Caco-2 (cell line): Measurements from ENCODE around the gene BCL2. TPM values are rescaled to one million over a fixed set of nuclear protein-coding genes. Genes with fewer than 3 reads are reported as not detected.

Source experiments
- BruUV-seq: library from RNA; stranded (reverse); fragments of 400-500 nt; replicated peaks from 2 replicates; lab custom pipeline; 2021; lab: Mats Ljungman, UMichigan
- CTCF ChIA-PET: fragments of 300-600 bp; sonication (Branson Sonifier 250); formaldehyde crosslinking; loops from one replicate; lab custom pipeline; 2022; ENCODE audit warnings: antibody characterized with exemption; lab: Charles Lee
- POLR2A ChIA-PET: fragments of 300-600 bp; sonication (Branson Sonifier 250); formaldehyde crosslinking; loops from one replicate; lab custom pipeline; 2022; ENCODE audit warnings: antibody characterized with exemption; lab: Charles Lee
- DNase-seq, 2 experiments: peaks; one replicate each; pipeline versions ENCODE4 v3.0.0 to v3.0.0-alpha.2; 2020 to 2022
- H3K27me3 ChIP-seq: replicated peaks from 2 replicates; pipeline ENCODE4 v1.6.0; 2011; ENCODE audit warnings: low read length; ENCODE audit not compliant: control insufficient read depth, insufficient read depth
- H3K36me3 ChIP-seq: 2 replicates; pipeline ENCODE4 v1.5.1; 2011; ENCODE audit warnings: low read length; ENCODE audit not compliant: control insufficient read depth, insufficient read depth
- H3K4me1 ChIP-seq: fragments of 250-450 bp; sonication (Bioruptor Pico); 2 replicates; pipeline ENCODE4 v1.5.1; 2020; ENCODE audit warnings: mild to moderate bottlenecking
- H3K4me3 ChIP-seq: 2 replicates; pipeline ENCODE4 v1.5.1; 2011; ENCODE audit warnings: low read depth, mild to moderate bottlenecking, control low read depth, low read length
- H3K9me3 ChIP-seq: fragments of 250-450 bp; sonication (Bioruptor Pico); 2 replicates; pipeline ENCODE4 v1.5.1; 2020; ENCODE audit warnings: mild to moderate bottlenecking, moderate library complexity
- H3K27ac Mint-ChIP-seq: one replicate; pipeline ENCODE4 v1.8.0; 2022; ENCODE audit warnings: mixed read lengths; ENCODE audit not compliant: unreplicated experiment
- H3K27me3 Mint-ChIP-seq: one replicate; pipeline ENCODE4 v1.8.0; 2022; ENCODE audit warnings: mixed read lengths; ENCODE audit not compliant: insufficient read depth, unreplicated experiment
- H3K36me3 Mint-ChIP-seq: one replicate; pipeline ENCODE4 v1.8.0; 2022; ENCODE audit warnings: mild to moderate bottlenecking, mixed read lengths; ENCODE audit not compliant: insufficient read depth, unreplicated experiment
- H3K4me1 Mint-ChIP-seq: one replicate; pipeline ENCODE4 v1.8.0; 2022; ENCODE audit warnings: low read depth, mixed read lengths; ENCODE audit not compliant: unreplicated experiment
- H3K4me3 Mint-ChIP-seq: one replicate; pipeline ENCODE4 v1.8.0; 2022; ENCODE audit warnings: mild to moderate bottlenecking, moderate library complexity, mixed read lengths; ENCODE audit not compliant: unreplicated experiment
- H3K9me3 Mint-ChIP-seq: one replicate; pipeline ENCODE4 v1.8.0; 2022; ENCODE audit warnings: mixed read lengths; ENCODE audit not compliant: unreplicated experiment
- CTCF ChIP-seq, 2 experiments: fragments of 200-600 bp in 1 of 2; IDR thresholded peaks; 1 replicate in 1 of 2; 2 replicates in 1 of 2; pipeline versions ENCODE4 v1.5.1 to v1.8.0; 2011 to 2022; ENCODE audit warnings: antibody characterized with exemption in 1 of 2, control low read depth in 1 of 2, inconsistent platforms in 1 of 2, low read depth in 1 of 2, low read length in 1 of 2, mild to moderate bottlenecking in 1 of 2, moderate library complexity in 1 of 2; ENCODE audit not compliant: insufficient read depth in 1 of 2, severe bottlenecking in 1 of 2, unreplicated experiment in 1 of 2
- intact Hi-C: fragments of 100-400 bp; cut with micrococcal nuclease; formaldehyde crosslinking; loops from one replicate; pipeline ENCODE4 v1.10.0; 2022; ENCODE audit not compliant: unreplicated experiment
- total RNA-seq: library from RNA; stranded (reverse); gene quantifications from 2 replicates; pipeline ENCODE4 v1.2.3, GENCODE V29; 2022

Gene BCL2
- total RNA-seq, 1 experiment from 2014 or later: 6.5 TPM

DNA sequence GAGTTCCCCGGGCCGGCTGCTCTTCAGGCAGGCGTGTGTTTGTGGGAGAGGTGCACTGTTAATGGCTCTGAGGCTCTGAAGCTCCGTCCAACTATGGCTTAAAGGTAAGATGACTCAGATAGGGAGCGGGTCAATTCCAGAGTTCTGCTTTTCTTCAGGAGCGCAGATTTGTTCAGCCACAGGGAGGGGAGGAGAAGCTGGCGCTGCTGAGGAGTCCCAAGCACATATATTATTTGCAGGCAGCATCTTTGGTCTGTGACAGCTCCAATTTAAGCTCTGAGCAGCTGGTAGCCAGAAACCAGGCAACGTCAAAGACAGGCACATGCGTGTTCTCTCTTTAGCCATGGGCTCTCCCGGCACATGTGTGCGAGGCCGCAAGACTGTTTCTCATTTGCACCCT lies 229.2 kb downstream of the BCL2 start:
- DNase-seq: no peak
- H3K27me3 ChIP-seq: no peaks in the 10 kb centered on the region
- TF ChIP-seq CTCF (IDR thresholded peaks at IDR 0.05; ENCODE audit: insufficient read depth in 1 of 2, low read depth in 1 of 2, low read length in 1 of 2, severe bottlenecking in 1 of 2, unreplicated experiment in 1 of 2): no peak
- Mint-ChIP-seq H3K36me3 (no peaks in the 10 kb centered on the region), H3K27ac (peak overlapping the region; percentile 43), H3K9me3 (peaks cover 10% of the 10 kb centered on the region), H3K27me3 (no peaks in the 10 kb centered on the region), H3K4me3 (no peak overlapping the region), H3K4me1 (peaks cover 21% of the 10 kb centered on the region)
- intact Hi-C loops: no loop called here
- no peaks in the 10 kb centered on the region for H3K9me3 ChIP-seq
- H3K4me1 ChIP-seq: peaks cover 21% of the 10 kb centered on the region
- H3K4me3 ChIP-seq: no peak overlapping the region
- no TSS peak for BruUV-seq
- CTCF ChIA-PET: no interaction called here
- no peaks in the 10 kb centered on the region for H3K36me3 ChIP-seq
- POLR2A ChIA-PET: no interaction called here

GRCh38 chr18:63089041-63089440 lies 230.5 kb downstream of the BCL2 start:
- intact Hi-C loops: loop anchor here (5.0 kb wide), 1 partner anchor 38 kb away; no protein-coding TSS in a partner anchor

DNA sequence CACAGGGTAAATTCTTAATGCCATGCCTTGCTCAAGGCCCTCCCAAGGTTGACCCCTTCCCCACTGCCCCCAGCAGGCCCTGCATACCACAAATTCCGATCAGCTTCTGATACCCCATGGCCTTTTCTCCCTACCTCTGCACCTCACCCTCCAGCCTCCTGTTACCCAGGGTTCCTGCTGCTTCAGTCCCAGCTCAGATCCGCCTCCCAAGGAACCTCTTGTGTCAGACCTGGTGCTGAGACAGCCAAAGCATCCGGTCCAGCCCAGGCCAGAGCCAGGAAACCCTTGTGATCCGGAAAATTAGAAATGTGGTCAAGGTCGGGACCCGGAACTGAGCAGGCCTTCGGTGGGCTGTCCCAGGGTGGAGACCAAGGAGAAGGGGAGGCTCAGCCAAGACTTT lies 231.3 kb downstream of the BCL2 start:
- Histone ChIP-seq H3K27me3 (no peaks in the 10 kb centered on the region), H3K9me3 (no peaks in the 10 kb centered on the region), H3K4me3 (no peak overlapping the region), H3K4me1 (peaks cover 21% of the 10 kb centered on the region), H3K36me3 (no peaks in the 10 kb centered on the region)
- Mint-ChIP-seq H3K36me3 (no peaks in the 10 kb centered on the region), H3K27ac (peak overlapping the region; percentile 90), H3K4me3 (peak overlapping the region; percentile 58), H3K27me3 (no peaks in the 10 kb centered on the region), H3K4me1 (peaks cover 21% of the 10 kb centered on the region), H3K9me3 (no peaks in the 10 kb centered on the region)
- intact Hi-C loops: loop anchor here (1.0 to 5.0 kb wide), 3 partner anchors 11 to 39 kb away; no protein-coding TSS in a partner anchor
- TF ChIP-seq CTCF (IDR thresholded peaks at IDR 0.05; ENCODE audit: insufficient read depth in 1 of 2, low read depth in 1 of 2, low read length in 1 of 2, severe bottlenecking in 1 of 2, unreplicated experiment in 1 of 2): no peak
- DNase-seq: peak; percentile 78 to 90
- no TSS peak for BruUV-seq
- ChIA-PET CTCF (interaction anchor here (0.9 to 1.2 kb wide), 3 partner anchors 11 to 72 kb away, joined by 3 to 4 read pairs (median 3); no protein-coding TSS in a partner anchor), POLR2A (interaction anchor here (1.1 kb wide), 1 partner anchor 334 kb away, joined by 3 read pairs; no protein-coding TSS in a partner anchor)

More at GRCh38 chr18:63089041-63089440, 230.5 kb downstream of the BCL2 start:
- peaks cover 21% of the 10 kb centered on the region for H3K4me1 Mint-ChIP-seq
- no peak for TF ChIP-seq CTCF (IDR thresholded peaks at IDR 0.05; ENCODE audit: insufficient read depth in 1 of 2, low read depth in 1 of 2, low read length in 1 of 2, severe bottlenecking in 1 of 2, unreplicated experiment in 1 of 2)
- H3K27me3 Mint-ChIP-seq: no peaks in the 10 kb centered on the region
- no peak overlapping the region for H3K27ac Mint-ChIP-seq
- no peaks in the 10 kb centered on the region for H3K27me3 ChIP-seq
- H3K4me1 ChIP-seq: peaks cover 21% of the 10 kb centered on the region
- peak overlapping the region; percentile 61 for H3K4me3 Mint-ChIP-seq
- BruUV-seq: no TSS peak
- H3K36me3 ChIP-seq: no peaks in the 10 kb centered on the region
- POLR2A ChIA-PET: no interaction called here
- no peaks in the 10 kb centered on the region for H3K36me3 Mint-ChIP-seq
- H3K9me3 ChIP-seq: no peaks in the 10 kb centered on the region
- no peak overlapping the region for H3K4me3 ChIP-seq
- peaks cover 7% of the 10 kb centered on the region for H3K9me3 Mint-ChIP-seq
- no peak for DNase-seq
- CTCF ChIA-PET: no interaction called here
